HL-60 (cell line): ENCODE measurements around the gene LY6G5B.

Source experiments
- DNase-seq, 2 experiments: peaks; one replicate each; pipeline ENCODE4 v3.0.0-alpha.2; 2010 to 2020; ENCODE audit warnings: low read depth in 1 of 2, low spot score in 1 of 2
- H3K27ac ChIP-seq: fragments of 250-450 bp; sonication (Bioruptor Pico); replicated peaks from 2 replicates; pipeline ENCODE4 v1.5.1; 2020; ENCODE audit warnings: mild to moderate bottlenecking, moderate library complexity
- H3K27me3 ChIP-seq: fragments of 250-450 bp; sonication (Bioruptor Pico); 2 replicates; pipeline ENCODE4 v1.5.1; 2021; ENCODE audit warnings: mild to moderate bottlenecking, moderate library complexity; ENCODE audit not compliant: insufficient read depth, poor library complexity, severe bottlenecking
- H3K4me3 ChIP-seq: replicated peaks from 2 replicates; pipeline ENCODE4 v1.5.1; 2011; ENCODE audit warnings: mild to moderate bottlenecking, control low read depth, low read length; ENCODE audit not compliant: insufficient read depth
- GABPA ChIP-seq: IDR thresholded peaks from 2 replicates; pipeline ENCODE4 v1.6.1; 2012; ENCODE audit warnings: low read depth
- POLR2AphosphoS5 ChIP-seq: IDR thresholded peaks from 2 replicates; pipeline ENCODE4 v1.6.1; 2012; ENCODE audit warnings: low read depth
- SPI1 ChIP-seq: IDR thresholded peaks from 2 replicates; pipeline ENCODE4 v1.6.1; 2012; ENCODE audit warnings: low read depth, mild to moderate bottlenecking, borderline replicate concordance
- TF ChIP-seq, protein P1 (sequence below): IDR thresholded peaks from one replicate; pipeline ENCODE4 v1.5.1; 2011; ENCODE audit warnings: low read length, control low read depth, inconsistent platforms; ENCODE audit not compliant: insufficient read depth
- TF ChIP-seq, protein P2 (sequence below): IDR thresholded peaks from 2 replicates; pipeline ENCODE4 v1.6.1; 2012; ENCODE audit warnings: low read depth; ENCODE audit not compliant: insufficient replicate concordance

Gene LY6G5B

DNA sequence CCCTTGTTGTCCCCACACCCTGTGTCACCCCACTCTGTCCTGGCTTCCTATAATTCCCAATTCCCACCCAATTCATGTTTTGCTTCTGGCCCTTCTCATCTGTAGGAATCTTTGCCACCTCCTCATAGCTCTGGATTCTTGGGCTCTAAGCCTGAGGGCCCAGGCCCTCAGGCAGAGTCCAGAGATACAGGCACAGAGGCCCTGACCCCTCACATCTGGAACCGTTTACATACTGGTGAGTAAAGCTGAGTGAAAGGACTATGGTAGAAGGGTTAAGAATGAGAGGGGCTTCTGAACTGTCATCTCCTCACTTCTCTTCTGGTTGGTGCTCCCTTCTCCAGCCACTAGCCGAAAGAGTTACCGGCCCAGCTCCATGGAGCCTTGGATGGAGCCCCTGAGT, 35.6 kb upstream of the LY6G5B start:
- Histone ChIP-seq H3K27me3 (no peaks in the 10 kb centered on the region), H3K27ac (no peak overlapping the region), H3K4me3 (no peak overlapping the region)
- no peak for DNase-seq
- TF ChIP-seq, protein P1, sequence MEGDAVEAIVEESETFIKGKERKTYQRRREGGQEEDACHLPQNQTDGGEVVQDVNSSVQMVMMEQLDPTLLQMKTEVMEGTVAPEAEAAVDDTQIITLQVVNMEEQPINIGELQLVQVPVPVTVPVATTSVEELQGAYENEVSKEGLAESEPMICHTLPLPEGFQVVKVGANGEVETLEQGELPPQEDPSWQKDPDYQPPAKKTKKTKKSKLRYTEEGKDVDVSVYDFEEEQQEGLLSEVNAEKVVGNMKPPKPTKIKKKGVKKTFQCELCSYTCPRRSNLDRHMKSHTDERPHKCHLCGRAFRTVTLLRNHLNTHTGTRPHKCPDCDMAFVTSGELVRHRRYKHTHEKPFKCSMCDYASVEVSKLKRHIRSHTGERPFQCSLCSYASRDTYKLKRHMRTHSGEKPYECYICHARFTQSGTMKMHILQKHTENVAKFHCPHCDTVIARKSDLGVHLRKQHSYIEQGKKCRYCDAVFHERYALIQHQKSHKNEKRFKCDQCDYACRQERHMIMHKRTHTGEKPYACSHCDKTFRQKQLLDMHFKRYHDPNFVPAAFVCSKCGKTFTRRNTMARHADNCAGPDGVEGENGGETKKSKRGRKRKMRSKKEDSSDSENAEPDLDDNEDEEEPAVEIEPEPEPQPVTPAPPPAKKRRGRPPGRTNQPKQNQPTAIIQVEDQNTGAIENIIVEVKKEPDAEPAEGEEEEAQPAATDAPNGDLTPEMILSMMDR: no peak
- no peak for TF ChIP-seq POLR2AphosphoS5
- TF ChIP-seq GABPA: no peak
- TF ChIP-seq SPI1: no peak
- TF ChIP-seq, protein P2, sequence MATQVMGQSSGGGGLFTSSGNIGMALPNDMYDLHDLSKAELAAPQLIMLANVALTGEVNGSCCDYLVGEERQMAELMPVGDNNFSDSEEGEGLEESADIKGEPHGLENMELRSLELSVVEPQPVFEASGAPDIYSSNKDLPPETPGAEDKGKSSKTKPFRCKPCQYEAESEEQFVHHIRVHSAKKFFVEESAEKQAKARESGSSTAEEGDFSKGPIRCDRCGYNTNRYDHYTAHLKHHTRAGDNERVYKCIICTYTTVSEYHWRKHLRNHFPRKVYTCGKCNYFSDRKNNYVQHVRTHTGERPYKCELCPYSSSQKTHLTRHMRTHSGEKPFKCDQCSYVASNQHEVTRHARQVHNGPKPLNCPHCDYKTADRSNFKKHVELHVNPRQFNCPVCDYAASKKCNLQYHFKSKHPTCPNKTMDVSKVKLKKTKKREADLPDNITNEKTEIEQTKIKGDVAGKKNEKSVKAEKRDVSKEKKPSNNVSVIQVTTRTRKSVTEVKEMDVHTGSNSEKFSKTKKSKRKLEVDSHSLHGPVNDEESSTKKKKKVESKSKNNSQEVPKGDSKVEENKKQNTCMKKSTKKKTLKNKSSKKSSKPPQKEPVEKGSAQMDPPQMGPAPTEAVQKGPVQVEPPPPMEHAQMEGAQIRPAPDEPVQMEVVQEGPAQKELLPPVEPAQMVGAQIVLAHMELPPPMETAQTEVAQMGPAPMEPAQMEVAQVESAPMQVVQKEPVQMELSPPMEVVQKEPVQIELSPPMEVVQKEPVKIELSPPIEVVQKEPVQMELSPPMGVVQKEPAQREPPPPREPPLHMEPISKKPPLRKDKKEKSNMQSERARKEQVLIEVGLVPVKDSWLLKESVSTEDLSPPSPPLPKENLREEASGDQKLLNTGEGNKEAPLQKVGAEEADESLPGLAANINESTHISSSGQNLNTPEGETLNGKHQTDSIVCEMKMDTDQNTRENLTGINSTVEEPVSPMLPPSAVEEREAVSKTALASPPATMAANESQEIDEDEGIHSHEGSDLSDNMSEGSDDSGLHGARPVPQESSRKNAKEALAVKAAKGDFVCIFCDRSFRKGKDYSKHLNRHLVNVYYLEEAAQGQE: no peak

DNA sequence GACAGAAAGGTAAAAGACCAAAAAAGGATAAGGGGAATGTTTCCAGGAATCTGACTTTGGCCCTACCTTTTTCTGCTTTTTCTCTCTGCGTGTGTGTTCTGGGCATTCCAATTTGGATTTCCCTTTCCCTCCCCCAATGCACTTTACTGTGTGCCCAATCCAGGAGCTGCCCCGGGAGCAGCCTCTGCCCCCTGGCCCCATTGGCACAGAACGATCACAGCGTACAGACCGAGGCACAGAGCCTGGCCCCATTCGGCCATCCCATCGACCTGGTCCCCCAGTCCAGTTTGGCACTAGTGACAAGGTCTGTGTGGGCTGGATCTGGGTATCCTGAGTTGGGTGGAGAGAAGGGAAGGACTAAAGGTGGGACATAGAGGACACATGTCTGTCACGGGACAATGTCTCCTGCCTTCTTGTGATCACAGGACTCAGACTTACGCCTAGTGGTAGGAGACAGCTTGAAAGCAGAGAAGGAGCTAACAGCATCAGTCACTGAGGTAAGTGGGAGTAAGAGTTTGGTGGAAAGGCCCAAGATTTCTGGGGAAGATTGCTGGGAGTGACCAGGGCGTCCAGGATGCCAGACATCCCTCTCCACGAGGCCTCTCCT, 34.7 kb upstream of the LY6G5B start:
- no peak for DNase-seq
- no peak overlapping the region for H3K27ac ChIP-seq
- no peaks in the 10 kb centered on the region for H3K27me3 ChIP-seq
- no peak overlapping the region for H3K4me3 ChIP-seq
- TF ChIP-seq, protein P2: no peak
- TF ChIP-seq SPI1 (no peak), POLR2AphosphoS5 (no peak), GABPA (no peak)
- TF ChIP-seq, protein P1: no peak

DNA sequence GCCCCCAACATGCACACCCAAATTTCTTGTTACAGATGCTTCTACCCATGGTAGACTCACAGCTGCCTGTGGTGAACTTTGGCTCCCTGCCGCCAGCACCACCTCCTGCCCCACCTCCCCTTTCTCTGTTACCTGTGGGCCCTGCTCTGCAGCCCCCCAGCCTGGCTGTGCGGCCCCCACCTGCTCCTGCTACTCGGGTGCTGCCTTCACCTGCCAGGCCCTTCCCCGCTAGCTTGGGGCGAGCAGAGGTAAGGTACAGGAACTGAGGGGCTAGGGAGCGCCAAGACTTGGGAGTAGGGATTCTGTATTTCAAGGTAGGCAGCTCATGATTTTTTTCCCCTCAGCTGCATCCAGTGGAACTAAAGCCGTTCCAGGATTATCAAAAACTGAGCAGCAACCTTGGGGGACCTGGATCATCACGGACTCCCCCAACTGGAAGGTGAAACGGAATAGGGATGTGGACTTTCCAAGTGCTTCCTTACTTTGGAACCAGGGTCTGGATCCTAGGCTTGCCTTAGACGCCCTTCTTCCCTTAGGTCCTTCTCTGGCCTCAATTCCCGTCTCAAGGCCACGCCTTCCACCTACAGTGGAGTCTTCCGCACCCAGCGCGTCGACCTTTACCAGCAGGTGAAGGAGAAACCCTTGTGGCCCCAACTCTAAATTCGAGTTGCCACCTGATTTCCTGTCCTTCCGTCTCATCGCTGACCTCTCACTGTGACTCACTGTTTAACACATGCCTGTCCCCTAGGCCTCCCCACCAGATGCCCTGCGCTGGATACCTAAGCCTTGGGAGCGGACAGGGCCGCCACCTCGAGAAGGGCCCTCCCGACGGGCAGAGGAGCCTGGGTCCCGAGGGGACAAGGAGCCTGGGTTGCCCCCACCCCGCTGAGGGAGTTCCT, 32.8 kb upstream of the LY6G5B start:
- DNase-seq: no peak
- no peaks in the 10 kb centered on the region for H3K27me3 ChIP-seq
- H3K27ac ChIP-seq: no peak overlapping the region
- TF ChIP-seq GABPA (no peak), POLR2AphosphoS5 (no peak), SPI1 (no peak)
- TF ChIP-seq, protein P2: no peak
- TF ChIP-seq, protein P1: no peak
- no peak overlapping the region for H3K4me3 ChIP-seq
